ENCODE results near the gene VEGFA. TPM values are rescaled to one million over a fixed set of nuclear protein-coding genes. Genes with fewer than 3 reads are reported as not detected.
A peak's percentile ranks its signal among the peaks of the same experiment; 100 is the strongest.

VEGFA gene
- polyA plus RNA-seq, 2 of the 4 experiments (the other 2 are of a cell fraction), result 35.8 to 83.7 TPM

DNA sequence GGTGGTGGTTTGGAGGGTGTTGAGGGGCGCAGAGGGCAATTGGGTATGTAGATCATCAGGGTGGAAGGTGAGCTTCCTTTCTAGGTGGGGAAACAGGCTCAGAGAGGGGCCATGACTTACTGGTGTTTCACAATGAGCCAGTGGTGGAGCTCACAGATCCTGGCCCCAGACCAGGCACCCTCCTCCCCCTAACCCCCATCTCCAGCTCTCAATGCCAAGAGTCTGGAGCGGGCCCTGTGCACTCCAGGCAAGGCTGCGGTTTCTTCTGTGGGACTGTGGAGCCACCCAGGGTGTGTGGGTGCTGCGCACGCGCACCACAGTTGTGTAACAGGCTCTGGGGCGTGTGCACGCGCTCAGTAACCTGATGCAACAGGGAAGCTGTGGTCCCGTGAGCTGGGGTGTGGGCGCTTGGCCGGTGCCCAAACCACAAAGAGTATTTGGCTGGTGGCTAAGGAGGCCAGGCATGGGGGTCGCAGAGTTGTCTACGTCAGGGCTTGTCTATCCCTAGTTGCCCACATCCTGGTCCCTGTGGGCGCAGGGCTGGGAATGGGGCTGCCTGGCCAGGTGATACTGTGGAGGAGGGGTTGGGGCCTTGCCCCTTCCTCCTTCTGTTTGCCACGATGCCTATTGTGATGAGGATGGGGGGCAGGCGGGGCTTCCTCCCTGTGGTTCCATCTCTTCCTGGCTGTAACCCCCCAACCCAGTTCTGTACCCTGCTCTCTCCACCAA, 44.9 kb upstream of the VEGFA start:
- no peak for FAIRE-seq
- Histone ChIP-seq H3K27ac (peak overlapping the region; percentile 35 to 62; a peak in 4 of 6 replicates), H3K4me1 (peaks cover 9% of the 10 kb centered on the region; the same call in 2 of the 3 replicates), H3K4me2 (no peak overlapping the region), H3K9me3 (0 out of 3 replicates have a peak, but pooled peaks cover 3% of the 10 kb centered on the region), H3K4me3 (no peak overlapping the region)
- no peak for DNase-seq (ENCODE audit: low read depth in 1 of 2, low spot score in 1 of 2)
- WGBS (ENCODE audit: missing lambda C conversion rate), result 57% methylated on average over 6 of the region's 17 CpGs
- ChIA-PET CTCF (interaction anchor here (1.0 to 2.5 kb wide), 15 partner anchors 10 to 354 kb away, joined by 3 to 18 read pairs (median 5); partner anchors contain the start of gene VEGFA), POLR2A (interaction anchor here (0.6 kb wide), 1 partner anchor 45 kb away, joined by 4 read pairs; the partner anchor contains the start of gene VEGFA)
- TF ChIP-seq JUNB (IDR thresholded peaks at IDR 0.05) (no peak), RARB (CRISPR knock-in tag; IDR thresholded peaks at IDR 0.05) (no peak), HDAC2 (IDR thresholded peaks at IDR 0.05) (no peak), RAD21 (conservative IDR thresholded peaks at IDR 0.05 in 1 of 2, IDR thresholded peaks at IDR 0.05 in 1 of 2) (no peak), CEBPB (IDR thresholded peaks at IDR 0.05) (no peak), ZC3H11A (IDR thresholded peaks at IDR 0.05) (no peak), MAFK (IDR thresholded peaks at IDR 0.05; ENCODE audit: partially characterized antibody) (no peak), HOXA7 (CRISPR knock-in tag; IDR thresholded peaks at IDR 0.05) (no peak), CBX8 (IDR thresholded peaks at IDR 0.05) (no peak), ZFP36 (IDR thresholded peaks at IDR 0.05; ENCODE audit: borderline replicate concordance, partially characterized antibody) (no peak), NPAS2 (CRISPR knock-in tag; IDR thresholded peaks at IDR 0.05; ENCODE audit: borderline replicate concordance) (no peak), TP53 (CRISPR knock-in tag; IDR thresholded peaks at IDR 0.05) (no peak), ZSCAN20 (CRISPR knock-in tag; IDR thresholded peaks at IDR 0.05) (no peak), FOXS1 (CRISPR knock-in tag; IDR thresholded peaks at IDR 0.05) (no peak), PHF8 (IDR thresholded peaks at IDR 0.05; ENCODE audit: borderline replicate concordance, low read depth) (no peak), CHD4 (IDR thresholded peaks at IDR 0.05; ENCODE audit: borderline replicate concordance) (no peak), MYC (IDR thresholded peaks at IDR 0.05; ENCODE audit: borderline replicate concordance, low read length) (no peak), POLR2AphosphoS2 (conservative IDR thresholded peaks at IDR 0.05; ENCODE audit: low read length) (no peak)
- TF ChIP-seq, protein P1, sequence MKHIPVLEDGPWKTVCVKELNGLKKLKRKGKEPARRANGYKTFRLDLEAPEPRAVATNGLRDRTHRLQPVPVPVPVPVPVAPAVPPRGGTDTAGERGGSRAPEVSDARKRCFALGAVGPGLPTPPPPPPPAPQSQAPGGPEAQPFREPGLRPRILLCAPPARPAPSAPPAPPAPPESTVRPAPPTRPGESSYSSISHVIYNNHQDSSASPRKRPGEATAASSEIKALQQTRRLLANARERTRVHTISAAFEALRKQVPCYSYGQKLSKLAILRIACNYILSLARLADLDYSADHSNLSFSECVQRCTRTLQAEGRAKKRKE (CRISPR knock-in tag; IDR thresholded peaks at IDR 0.05; ENCODE audit: low read depth), result no peak
- TF ChIP-seq, protein P2, sequence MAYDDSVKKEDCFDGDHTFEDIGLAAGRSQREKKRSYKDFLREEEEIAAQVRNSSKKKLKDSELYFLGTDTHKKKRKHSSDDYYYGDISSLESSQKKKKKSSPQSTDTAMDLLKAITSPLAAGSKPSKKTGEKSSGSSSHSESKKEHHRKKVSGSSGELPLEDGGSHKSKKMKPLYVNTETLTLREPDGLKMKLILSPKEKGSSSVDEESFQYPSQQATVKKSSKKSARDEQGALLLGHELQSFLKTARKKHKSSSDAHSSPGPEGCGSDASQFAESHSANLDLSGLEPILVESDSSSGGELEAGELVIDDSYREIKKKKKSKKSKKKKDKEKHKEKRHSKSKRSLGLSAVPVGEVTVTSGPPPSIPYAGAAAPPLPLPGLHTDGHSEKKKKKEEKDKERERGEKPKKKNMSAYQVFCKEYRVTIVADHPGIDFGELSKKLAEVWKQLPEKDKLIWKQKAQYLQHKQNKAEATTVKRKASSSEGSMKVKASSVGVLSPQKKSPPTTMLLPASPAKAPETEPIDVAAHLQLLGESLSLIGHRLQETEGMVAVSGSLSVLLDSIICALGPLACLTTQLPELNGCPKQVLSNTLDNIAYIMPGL (CRISPR knock-in tag; IDR thresholded peaks at IDR 0.05; ENCODE audit: borderline replicate concordance), result no peak
- peak in 1 of 2 experiments; percentile 36; a peak in 1 of 6 replicates for ATAC-seq

DNA sequence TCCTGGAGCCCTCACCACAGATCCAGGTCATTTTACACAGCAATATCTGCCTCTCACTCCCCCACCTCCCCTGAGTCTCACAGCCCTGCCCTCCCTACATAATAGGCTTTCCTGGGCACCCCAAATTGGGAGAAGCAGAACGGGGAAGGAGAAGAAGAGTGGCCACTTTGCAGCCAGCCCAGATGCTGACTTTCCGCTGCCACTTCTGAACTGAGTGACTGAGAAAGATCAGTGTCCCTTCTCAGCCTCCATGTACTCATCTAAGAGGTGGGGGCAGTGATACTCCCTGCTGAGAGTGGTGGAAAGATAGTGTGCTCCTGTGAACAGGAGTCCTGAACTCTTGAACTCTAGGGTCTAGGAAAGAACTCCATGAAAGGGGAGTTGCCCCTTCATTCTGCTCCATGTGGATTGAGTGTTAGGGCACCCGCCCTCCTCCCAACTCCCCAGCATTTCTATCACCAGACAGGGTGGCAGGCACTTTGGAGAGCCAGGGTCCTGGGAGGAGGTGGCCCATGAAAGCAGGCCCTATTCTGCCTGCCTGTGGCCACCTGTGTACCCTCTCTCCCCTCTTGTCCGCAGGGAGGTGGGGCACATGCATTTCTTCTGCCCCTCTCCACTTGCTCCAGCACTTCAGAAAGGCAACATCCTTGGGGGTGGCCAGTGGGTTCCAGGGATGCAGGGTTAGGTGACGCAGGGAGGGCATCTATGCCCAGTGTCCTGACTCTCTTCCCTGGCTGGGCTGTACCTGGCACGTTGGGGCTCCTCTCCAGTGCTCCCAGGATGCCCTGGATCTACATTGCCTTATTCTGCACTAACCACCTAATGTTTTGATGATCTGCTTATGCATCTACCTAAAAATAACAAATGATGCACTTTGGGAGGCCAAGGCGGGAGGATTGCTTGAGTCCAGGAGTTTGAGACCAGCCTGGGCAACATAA, 44.1 kb upstream of the VEGFA start:
- Histone ChIP-seq H3K4me3 (no peak overlapping the region), H3K4me2 (no peak overlapping the region), H3K4me1 (peaks cover 9% of the 10 kb centered on the region; the same call in 2 of the 3 replicates), H3K9me3 (peaks cover 11% of the 10 kb centered on the region; the same call in 2 of the 3 replicates), H3K27ac (peak overlapping the region; percentile 35 to 62; a peak in 2 of 6 replicates)
- ATAC-seq (0 out of 6 replicates have a peak, but pooled peaks of 1 of the 2 experiments have one; percentile 8), FAIRE-seq (no peak), DNase-seq (ENCODE audit: low read depth in 1 of 2, low spot score in 1 of 2) (no peak)
- CTCF ChIA-PET, result interaction anchor here (1.0 to 2.0 kb wide), 5 partner anchors 9 to 349 kb away, joined by 3 to 9 read pairs (median 3); partner anchors contain the start of gene VEGFA
- 74% methylated on average over 5 of the region's 7 CpGs for WGBS (ENCODE audit: missing lambda C conversion rate)
- TF ChIP-seq JUNB (IDR thresholded peaks at IDR 0.05) (no peak), ESRRA (IDR thresholded peaks at IDR 0.05; ENCODE audit: borderline replicate concordance, low read length) (no peak), ZFP36 (IDR thresholded peaks at IDR 0.05; ENCODE audit: borderline replicate concordance, partially characterized antibody) (no peak), CEBPB (IDR thresholded peaks at IDR 0.05) (no peak), FOXS1 (CRISPR knock-in tag; IDR thresholded peaks at IDR 0.05) (no peak)
- TF ChIP-seq, protein P3, sequence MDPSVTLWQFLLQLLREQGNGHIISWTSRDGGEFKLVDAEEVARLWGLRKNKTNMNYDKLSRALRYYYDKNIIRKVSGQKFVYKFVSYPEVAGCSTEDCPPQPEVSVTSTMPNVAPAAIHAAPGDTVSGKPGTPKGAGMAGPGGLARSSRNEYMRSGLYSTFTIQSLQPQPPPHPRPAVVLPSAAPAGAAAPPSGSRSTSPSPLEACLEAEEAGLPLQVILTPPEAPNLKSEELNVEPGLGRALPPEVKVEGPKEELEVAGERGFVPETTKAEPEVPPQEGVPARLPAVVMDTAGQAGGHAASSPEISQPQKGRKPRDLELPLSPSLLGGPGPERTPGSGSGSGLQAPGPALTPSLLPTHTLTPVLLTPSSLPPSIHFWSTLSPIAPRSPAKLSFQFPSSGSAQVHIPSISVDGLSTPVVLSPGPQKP (IDR thresholded peaks at IDR 0.05; ENCODE audit: low read depth, low read length), result no peak
- TF ChIP-seq, protein P4, sequence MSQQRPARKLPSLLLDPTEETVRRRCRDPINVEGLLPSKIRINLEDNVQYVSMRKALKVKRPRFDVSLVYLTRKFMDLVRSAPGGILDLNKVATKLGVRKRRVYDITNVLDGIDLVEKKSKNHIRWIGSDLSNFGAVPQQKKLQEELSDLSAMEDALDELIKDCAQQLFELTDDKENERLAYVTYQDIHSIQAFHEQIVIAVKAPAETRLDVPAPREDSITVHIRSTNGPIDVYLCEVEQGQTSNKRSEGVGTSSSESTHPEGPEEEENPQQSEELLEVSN (IDR thresholded peaks at IDR 0.05; ENCODE audit: borderline replicate concordance, low read depth), result no peak
- POLR2A ChIA-PET, result interaction anchor here (0.6 kb wide), 1 partner anchor 44 kb away, joined by 4 read pairs; the partner anchor contains the start of gene VEGFA

All from A549 (cell line).